ENCODE measurements around the gene LRRC8D.
A peak's percentile ranks its signal among the peaks of the same experiment; 100 is the strongest.
"Not testable (repeated sequence)": the region's sequence is repeated elsewhere in the genome, so short reads cannot be mapped to it uniquely, and the experiment has no call there.

The LRRC8D gene

DNA sequence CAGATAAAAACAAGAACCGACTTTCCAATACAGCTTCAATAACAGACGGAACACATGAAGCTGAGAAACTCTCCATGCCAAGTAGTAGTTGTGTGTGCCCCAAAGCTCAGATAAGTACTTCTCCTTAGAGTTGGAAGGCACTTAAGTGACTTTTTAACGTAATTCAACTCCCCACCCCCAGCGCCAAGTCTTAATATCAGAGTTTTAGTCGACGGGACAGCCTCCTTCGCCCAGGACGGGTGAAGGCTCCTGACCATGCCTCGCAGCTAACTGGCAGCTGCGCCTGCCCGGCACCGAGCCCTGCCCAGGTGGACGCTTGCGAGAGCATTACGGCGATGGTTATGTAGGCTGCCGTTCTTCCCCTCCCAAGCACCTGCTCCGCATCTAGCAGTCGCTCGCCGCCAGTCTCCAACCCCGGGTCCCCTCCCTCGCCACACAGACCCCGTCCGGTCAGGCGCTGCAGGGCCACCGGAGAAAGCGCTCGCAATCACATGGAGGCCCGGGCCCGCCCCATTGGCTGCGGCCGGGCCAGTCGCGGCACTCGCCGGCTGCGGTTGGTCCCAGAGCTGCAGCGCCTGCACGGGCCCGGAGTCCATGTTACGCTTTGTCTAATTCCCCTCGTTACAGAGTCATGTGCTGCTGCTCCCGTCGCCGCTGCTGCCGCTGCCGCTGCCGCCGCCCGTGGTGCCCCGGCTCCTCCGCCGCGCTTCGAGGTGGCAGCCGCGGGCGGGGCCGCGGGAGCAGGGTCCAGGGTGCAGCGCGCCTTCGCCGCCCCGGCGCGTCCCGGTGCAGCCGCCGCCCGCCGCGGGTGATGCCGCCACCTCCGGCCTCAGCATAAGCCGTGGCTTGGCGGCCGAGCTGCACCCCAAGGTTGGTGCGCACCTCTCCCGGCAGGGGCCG, at the start of gene LRRC8D:
LRRC8D (plus strand) TSS at position 611 of the 900 bp plus-strand sequence. CDS start 112,037 bp downstream, outside the sequence.
- DNase-seq (ENCODE audit: low spot score): peak; percentile 94

DNA sequence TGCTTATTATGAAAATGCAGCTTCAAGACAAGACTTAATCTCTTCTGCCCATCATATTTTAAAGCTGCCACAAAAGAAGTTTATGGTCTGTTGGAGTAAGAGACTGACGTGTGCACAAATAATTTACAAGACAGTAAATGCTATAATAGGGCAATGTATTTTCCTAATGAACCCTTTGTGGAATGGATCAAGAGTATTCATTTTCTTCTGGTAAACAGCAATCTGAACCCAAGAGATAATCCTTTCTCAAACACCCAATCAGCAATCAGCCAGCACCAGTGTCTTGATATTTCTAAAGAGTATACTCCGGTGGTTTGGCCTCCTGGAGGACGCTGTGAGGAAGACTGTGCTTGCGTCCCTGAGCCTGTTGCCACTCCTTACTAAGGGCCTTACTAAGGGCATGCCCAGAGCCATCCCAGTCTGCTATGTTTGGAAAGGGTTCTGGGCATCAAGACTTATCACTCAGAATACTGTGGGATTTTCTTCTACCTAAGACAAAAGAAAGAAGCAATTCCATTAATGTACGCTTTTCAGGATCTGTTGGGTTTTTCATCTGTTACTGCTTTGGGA, 48.8 kb upstream of the LRRC8D start:
- no peak for DNase-seq (ENCODE audit: low spot score)

DNA sequence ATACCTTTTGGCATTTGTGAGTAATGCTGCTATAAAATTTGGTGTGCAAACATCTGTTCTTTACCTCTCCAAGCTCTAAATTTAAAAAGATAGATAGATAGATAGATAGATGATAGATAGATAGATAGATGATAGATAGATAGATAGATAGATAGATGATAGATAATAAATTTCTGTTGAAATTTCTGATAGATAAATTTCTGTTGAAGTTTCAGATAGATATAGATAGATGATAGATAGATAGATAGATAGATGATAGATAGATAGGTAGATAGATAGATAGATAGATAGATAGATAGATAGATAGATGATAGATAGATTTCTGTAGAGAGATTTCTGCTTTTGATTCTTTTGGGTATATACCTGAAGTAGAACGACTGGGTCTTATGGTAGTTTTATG, 44.7 kb upstream of the LRRC8D start:
- DNase-seq (ENCODE audit: low spot score): not testable (repeated sequence)

DNA sequence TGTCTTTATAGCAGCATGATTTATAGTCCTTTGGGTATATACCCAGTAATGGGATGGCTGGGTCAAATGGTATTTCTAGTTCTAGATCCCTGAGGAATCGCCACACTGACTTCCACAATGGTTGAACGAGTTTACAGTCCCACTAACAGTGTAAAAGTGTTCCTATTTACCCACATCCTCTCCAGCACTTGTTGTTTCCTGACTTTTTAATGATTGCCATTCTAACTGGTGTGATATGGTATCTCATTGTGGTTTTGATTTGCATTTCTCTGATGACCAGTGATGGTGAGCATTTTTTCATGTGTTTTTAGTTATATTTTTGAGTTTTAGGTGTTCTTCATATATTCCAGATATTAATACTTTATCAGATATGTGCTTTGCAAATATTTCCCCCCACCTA, 43.6 kb upstream of the LRRC8D start:
- DNase-seq (ENCODE audit: low spot score): not testable (repeated sequence)

DNA sequence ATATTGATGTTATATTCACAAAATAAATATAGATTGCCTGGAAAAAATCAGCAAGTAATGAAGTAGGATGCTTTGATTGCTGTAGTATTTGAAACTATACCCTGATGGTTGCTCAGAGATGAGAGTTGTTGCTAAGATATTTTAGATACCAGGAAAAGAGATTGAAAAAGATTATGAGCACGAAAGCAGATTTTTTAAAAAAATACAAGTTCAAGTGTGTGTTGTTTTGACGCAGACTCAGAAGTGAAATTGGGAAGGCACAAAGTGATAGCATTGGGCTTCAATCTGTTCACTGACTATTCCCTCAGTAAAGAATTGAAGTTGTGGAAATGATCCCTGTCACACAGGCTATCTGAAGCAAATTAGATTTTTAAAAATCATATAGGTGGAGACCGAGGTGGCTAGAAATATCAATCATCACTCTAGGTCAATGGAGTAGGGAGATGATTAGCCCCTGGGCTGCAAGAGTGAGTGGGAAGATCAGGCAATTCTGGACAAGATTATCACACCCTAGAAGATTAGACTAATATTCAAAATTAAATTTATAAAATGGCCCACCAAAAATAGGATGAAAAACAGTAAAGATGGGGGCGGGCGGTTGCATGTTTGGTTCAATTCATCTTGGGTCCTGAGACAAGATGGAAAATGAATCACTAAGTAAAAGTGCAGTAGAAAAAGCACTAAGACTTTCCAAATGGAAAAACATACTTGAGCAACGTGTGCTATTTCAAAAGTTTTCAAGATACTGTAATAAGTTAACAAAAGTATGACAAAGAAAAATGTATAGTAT, 41.5 kb upstream of the LRRC8D start:
- DNase-seq (ENCODE audit: low spot score): no peak

DNA sequence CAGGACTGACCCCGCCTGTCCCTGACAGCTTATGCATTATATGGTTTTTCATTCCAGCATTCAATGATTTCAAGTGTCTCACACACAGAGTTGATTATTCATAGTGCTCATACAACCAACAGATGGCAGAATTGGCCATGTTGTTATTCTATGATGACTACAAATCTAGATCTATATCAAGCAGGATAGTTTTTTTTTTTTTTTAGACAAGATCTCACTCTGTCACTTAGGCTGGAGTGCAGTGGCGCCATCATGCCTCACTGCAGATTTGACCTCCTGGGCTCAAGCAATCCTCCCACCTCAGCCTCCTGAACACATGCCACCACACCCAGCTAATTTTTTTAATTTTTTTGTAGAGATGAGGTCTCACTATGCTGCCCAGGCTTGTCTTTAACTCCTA, 40.1 kb upstream of the LRRC8D start:
- DNase-seq (ENCODE audit: low spot score): peak; percentile 55

DNA sequence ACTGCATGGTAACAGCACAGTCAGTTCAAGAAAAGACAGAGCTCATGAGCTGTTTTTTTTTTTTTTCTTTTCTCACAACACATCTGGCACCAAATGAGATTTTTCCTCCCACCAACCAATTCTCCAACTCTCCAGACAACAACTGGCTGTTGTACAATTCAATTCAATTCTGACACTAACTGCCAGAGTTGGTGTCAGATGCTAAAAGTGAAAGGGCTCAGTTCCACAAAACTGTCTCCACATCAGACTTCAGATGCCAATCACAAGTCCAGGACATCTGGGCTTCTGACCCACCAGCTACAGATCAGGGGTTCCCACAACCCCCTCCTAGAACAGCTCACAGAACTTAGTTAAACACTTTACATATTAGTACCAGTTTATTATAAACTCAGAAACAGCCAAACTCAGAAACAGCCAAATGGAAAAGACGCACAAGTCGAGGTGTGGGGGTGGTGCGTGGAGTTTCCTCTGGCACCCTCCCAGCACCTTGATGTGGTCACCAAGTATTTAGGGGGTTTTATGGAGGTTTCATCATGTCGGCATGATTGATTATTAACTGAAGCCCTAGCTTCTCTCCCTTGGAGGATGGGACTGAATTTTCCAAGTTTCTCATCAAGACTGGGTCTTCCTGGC, 39.2 kb upstream of the LRRC8D start:
- no peak for DNase-seq (ENCODE audit: low spot score)

DNA sequence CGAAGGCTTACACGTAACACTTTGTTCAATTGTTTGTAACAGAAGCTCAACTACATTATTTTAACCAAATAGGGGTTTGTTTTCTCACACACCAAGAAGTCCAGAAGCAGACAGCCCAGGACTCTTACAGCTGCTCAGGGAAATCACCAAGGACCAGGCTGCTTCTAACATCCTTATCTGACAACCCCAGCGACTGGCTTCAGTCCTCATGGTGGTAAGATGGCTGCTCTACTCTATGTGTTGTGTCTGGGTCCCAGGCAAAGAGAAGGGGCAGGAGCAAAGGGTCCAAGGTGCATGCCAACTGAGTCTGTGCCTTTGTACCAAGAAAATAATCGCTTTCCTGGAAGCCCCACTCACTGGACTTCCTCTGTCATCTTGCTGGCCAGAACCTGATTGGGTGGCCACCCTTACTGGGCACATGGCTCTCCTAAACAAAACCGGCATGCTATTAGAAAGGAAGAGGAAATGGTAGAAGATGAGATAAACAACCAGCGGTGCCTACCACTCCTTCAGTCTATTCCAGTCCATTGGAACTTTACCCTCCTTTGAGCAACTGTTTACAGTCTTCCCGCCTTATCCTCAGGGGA, 34.1 kb upstream of the LRRC8D start:
- DNase-seq (ENCODE audit: low spot score): no peak

DNA sequence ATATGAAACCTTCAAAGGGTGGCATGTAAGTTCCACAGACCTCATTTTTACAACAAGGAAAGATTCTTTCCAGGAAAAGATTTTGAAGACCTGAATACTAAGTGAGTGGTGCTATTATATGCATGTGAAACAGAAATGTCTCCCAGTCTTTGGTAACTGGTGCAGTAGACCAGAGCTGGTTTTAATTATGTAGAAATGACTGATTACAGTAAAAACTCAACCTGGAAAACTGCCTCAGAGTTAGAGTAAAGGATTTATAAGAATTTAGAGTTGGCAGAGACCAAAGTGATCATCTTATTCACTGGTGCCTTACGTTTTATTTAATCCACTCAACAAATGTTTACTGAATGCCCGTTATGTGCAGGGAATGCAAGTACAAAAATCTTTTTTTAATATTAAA, 30.2 kb upstream of the LRRC8D start:
- DNase-seq (ENCODE audit: low spot score): peak; percentile 35

DNA sequence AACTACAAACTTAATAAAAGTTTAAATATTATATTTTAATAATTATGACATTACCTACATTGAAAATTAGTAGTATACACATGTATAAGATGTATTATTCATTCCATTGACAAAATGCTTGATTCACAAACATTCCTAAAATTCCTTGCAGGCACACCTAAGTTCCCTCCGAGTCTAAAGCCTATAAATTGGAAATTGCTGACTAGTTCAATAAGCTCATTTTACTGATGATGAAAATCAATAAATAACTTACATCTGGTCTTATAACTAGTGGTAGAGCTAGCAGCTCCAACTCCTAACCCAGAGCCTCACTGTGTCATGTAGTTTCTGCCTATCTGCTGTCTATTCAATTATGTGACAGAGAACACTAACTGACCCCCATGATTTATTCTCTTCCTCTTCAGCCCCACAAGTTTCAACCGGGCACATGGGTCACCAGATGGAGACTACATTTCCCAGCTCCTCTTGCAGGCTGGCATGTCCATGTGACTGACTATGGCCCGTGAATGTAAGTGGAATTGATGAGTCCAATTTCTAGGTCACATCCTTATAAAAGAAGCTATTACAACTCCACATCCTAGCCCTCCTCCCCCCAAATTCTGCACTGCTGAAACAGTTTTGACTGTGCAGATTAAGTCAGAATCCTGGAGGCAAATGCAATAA, 29.6 kb upstream of the LRRC8D start:
- no peak for DNase-seq (ENCODE audit: low spot score)

DNA sequence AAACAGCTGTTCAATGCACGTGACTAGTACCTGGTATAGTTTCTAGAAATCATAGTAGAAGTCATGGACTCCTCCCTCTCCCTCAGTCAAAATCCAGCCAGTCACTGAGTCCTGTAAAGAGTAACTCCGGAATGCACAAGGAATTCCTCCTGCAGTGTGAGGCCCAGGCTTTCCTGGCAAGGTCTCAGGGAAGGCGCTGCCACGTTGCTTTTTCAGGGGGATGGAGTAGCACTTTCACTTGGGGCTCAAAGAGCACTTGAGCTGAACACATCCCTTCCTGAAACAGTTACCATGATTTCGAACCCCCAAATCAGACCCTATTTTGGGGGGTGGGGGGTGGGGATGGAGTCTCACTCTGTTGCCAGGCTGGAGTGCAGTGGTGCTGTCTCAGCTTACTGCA, 26.4 kb upstream of the LRRC8D start:
- DNase-seq (ENCODE audit: low spot score): peak; percentile 54

DNA sequence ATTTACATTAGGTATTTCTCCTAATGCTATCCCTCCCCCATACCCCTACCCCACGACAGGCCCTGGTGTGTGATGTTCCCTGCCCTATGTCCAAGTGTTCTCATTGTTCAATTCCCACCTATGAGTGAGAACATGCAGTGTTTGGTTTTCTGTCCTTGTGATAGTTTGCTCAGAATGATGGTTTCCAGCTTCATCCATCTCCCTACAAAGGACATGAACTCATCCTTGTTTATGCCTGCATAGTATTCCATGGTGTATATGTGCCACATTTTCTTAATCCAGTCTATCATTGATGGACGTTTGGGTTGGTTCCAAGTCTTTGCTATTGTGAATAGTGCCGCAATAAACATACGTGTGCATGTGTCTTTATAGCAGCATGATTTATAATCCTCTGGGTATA, 25.3 kb upstream of the LRRC8D start:
- DNase-seq (ENCODE audit: low spot score): not testable (repeated sequence)

DNA sequence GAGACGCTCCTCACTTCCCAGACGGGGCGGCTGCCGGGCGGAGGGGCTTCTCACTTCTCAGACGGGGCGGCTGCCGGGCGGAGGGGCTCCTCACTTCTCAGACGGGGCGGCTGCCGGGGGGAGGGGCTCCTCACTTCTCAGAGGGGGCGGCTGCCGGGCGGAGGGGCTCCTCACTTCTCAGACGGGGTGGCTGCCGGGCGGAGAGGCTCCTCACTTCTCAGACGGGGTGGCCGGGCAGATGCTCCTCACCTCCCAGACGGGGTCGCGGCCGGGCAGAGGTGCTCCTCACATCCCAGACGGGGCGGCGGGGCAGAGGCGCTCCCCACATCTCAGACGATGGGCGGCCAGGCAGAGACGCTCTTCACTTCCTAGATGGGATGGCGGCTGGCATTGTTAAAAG, 23.0 kb upstream of the LRRC8D start:
- DNase-seq (ENCODE audit: low spot score): not testable (repeated sequence)

DNA sequence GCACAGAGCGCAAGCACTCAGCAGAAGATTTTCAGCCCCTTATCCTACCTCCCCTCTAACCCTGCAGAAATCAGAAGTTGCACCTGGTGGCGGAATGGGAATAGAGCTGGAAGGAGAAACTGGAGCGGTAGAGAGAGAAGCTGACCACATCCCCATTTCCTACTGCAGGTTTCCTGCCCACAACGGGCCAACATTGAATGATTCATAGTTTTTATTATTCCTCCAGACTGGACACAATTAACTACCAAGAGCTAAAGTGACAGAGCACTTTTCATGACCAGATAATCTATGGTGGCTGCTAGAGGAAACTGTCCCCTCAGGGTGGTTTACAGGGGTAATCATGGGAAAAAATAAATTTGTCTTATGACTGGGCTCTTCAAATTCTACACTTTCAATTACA, 21.3 kb upstream of the LRRC8D start:
- no peak for DNase-seq (ENCODE audit: low spot score)

DNA sequence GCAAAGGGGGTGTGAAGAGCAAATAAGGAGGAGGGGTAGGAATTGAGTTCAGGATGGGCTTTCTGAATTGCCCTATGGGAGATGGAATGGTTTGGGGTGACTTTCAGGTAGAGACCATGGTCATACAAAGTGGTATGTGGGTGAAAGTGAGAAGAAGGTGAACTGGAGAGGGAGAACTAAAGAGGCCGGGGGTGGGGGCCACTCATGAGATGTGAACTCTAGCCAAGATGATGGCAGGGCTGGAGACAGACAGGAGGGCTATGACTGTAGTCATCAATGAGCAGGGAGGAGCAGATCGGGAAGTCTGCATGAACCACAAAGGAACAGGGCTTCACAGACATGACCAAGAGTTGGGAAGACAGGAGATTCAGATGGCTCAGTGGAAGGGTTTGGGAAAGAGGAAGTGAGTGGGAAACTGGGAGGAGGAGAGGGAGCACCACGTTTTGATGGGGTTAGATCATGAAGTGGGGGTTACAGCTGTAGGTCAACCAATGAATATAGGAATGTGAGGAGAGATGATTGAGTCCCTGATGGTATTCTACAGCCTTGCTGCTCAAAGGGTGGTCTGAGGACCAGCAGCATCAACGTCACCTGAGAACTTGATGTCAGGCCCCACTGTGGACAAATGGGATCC, 20.7 kb upstream of the LRRC8D start:
- no peak for DNase-seq (ENCODE audit: low spot score)

DNA sequence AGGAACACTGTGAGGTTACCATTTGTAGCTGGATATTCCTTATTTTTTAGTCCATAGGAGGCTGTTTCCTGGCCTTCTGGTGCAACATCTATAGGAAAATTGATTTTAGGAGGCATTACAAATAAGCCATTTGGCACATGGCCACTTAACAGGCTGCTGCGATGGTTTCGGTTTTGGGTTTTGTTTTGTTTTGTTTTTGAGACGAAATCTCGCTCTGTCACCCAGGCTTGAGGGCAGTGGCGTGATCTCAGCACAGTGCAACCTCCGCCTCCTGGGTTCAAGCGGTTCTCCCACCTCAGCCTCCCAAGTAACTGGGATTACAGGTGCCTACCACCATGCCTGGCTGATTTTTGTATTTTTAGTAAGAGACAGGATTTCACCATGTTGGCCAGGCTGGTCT, 20.1 kb upstream of the LRRC8D start:
- no peak for DNase-seq (ENCODE audit: low spot score)

DNA sequence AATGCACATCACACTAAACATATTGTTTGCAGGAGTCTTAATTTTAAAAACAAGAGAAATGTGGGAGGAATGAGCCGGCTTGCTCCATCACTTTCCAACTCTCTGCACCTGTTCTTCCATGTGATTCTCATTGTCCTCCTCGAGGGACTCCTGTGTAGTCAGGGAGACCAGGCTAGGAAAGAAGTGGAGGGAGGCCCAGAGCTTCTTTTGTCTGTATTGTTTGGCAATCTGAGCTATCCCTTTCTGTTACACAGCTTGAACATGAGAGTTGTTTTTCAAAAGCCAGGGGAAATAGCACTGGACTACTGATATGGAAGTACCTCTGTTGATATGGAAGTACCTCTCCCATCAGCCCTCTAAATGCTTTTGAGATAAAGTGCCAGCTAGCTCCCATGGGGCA, 18.8 kb upstream of the LRRC8D start:
- no peak for DNase-seq (ENCODE audit: low spot score)

DNA sequence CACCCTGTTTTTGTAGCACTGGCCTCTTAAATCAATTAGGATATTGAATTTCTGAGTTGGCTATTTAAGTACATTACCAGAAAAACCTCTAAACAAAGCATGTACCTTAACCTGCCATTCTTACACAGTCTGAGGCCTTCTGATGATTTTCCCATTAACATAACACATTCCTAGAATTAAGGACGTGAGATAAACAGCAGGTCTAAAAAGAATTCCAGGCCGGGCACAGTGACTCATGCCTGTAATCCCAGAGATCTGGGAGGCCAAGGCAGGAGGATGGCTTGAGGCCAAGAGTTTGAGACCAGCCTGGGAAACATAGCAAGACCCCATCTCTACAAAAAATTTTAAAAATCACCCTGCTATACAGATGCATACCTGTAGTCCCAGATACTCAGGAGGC, 18.0 kb upstream of the LRRC8D start:
- DNase-seq (ENCODE audit: low spot score): no peak

DNA sequence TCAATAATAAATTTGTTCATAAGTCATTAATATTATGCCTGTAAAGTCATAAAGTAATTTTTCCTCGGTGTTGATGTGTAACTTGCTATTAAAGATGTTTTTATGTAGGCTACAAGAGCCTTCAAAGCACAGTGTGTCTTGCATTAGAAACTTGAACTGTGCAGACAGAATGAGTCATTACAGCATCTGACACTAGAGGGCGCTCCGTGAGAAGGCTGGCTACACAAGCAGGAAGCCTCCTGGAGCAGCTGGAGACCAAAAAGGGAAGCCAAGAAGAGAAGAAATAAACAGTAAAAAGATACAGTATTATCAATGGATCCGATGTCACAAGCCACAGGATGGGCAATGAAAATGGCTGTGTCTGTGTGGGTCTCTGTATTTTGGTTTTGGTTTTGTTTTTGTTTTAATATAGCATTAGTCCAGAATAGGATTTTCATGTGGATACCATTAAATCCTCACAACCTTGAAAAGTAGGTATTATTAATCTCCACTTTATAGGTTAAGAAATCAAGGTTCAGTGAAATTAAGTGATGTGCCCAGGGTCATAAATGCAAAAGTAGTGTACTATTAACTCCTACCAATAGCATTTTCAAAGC, 16.1 kb upstream of the LRRC8D start:
- peak; percentile 85 for DNase-seq (ENCODE audit: low spot score)

DNA sequence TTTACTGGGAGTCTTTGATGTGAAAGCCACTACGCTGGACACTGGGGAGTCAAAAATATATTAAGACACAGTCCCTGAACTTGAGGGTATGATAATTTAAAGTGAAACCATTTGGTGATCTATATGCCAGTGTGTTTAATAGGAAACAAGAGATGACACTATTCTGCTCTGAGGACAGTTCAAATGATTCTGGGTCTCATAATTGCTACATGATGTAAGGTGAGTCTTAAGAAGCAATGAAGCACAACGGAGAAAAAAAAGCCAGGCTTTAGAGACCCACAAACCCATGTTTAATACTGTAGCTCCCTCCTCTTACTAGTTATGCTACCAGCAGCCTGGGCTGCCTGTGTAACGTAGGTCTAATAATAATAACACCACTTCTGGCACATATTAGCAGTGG, 14.2 kb upstream of the LRRC8D start:
- no peak for DNase-seq (ENCODE audit: low spot score)

DNA sequence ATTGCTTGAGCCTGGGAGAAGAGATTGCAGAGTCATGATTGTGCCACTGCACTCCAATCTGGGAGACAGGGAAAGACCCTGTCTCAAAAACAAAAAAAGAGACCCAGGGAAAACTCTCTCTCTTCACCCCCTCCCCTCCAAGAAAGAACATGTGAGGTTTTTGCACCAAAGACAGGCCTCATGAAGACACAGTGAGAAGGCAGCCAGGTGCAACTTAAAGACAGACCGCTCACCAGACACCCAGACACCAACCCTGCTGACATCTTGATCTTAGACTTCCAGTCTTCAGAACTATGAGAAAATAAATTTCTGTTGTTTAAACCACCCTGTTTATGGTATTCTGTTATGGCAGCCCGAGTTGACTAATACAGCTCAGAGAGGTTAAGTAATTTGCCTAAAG, 13.3 kb upstream of the LRRC8D start:
- no peak for DNase-seq (ENCODE audit: low spot score)
